GM21619 (cell line): Measurements from ENCODE around the gene AMMECR1.
A peak's percentile ranks its signal among the peaks of the same experiment; 100 is the strongest.

Experiments
- ATAC-seq: cut with Tn5 transposase; IDR thresholded peaks from one replicate; pipeline ENCODE4 v1.9.1; 2021; ENCODE audit not compliant: unreplicated experiment

Gene AMMECR1

DNA sequence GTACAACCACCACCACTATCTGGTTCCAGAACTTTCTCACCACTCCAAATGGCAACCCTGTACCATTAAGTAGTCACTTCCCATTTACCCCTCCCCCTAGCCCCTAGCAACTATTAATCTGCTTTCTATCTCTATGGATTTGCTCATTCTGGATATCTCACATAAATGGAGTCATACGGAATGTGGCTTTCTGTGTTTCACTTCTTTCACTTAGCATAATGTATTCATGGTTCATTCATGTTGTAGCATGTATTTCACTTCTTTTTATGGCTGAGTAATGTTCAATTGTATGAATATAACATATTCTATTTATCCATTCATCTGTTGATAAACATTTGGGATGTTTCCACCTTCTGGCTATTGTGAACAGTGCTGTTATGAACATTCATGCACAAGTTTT lies 104.7 kb downstream of the AMMECR1 start:
- no peak for ATAC-seq

DNA sequence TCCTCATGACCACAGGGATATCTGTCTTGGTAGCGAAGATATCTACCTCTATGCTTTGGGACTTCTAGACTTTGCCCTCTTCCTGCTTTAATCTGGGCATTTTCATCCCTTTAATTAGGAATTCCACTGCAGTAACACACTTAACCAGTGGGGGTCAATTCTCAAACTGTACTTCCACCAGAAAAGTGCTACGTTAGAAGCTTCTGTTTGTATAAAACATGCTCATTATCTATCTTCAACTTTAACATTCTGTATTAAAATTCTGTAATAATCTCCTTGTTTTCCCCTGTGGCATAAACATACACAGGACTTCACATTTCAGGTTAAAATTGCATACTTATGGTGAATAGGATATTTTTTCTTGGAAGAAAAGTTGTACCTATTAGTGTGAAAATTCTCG lies 105.6 kb downstream of the AMMECR1 start:
- ATAC-seq = no peak

DNA sequence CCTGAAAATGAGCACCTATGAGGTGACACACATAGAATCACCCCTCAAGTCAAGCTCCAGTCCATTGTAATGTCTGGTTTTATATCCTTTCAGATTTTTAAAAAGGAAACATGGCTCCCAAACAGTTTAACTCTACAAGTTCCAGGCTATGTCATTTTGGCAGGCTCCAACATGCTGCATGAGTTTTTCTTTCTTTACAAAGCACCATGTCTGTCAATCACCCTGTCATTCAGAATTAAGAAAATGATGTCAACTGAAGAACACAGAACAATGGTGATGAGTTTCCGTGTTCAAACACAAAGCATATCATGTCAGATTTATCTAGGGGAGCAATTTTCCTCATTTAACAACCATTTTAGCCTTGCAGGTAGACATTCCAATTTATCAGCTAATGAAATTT lies 106.5 kb downstream of the AMMECR1 start:
- ATAC-seq = no peak

DNA sequence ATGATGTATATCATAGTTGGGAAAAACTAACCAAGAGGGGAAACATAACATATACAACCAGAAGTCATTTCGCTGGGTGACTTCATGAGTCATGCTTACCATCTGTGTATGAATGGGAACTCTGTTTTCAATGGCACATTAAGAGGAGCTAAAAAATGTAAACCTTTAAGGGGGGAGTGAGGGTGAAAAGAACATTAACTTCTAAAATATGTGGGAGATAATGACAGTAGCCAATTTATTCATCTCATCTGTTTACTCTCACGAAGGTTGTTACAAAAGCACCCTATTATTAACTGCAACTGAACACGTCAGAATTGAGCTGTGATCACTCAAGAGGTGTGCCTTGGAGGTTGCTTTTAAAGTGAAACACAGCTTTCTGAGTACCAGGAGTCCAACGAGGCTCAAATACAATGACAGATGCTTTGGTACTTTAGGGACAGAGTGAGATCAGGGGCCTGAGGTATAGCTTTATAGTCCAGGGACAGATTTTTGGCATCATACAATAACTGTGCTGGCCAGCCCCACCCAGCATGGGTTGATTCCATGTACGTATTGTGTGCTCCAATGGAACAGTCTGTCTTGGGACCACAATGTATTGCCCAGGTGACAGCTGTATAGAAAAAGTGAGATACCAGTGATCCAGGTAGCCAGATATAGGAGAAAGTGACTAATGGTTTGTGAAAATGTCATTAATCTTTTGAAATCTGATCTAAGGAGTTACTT lies 107.3 kb downstream of the AMMECR1 start:
- no peak for ATAC-seq

DNA sequence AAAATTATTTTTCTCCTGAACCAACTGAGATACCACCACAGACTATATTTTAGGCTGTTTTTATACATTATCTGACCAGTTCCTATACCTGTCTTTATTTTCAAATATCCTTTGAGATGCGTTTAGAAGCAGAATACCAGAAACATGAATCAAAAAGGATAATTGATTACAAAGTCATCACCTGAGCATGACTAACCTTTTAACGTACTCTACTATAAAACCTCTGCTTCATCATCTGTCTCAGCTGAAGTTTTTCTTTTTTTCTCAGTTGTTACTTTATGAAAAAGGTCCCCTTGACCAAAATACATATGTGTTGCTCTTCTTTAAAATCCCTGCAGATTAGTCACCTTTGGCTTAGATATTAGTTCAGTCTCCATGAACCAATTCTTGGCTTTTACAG lies 109.8 kb downstream of the AMMECR1 start:
- ATAC-seq = no peak

DNA sequence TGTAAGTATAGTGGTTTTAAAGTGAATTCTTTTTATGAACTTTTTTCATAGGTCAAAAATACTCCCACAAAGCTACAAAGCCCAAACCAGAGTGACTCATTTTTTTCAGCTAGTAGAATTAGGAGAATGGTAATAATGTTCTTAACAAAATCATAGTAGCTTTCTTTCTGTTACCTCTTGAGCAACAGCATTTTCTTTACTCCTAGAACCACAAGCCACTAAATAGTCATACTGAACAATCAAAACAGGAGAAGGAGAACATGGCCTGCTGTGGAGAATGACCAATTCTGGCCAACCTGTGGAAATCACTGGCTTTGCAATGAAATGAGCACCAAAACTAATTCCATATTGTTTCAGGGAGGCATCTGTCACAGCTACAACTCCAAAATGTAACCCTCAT lies 112.9 kb downstream of the AMMECR1 start:
- no peak for ATAC-seq

DNA sequence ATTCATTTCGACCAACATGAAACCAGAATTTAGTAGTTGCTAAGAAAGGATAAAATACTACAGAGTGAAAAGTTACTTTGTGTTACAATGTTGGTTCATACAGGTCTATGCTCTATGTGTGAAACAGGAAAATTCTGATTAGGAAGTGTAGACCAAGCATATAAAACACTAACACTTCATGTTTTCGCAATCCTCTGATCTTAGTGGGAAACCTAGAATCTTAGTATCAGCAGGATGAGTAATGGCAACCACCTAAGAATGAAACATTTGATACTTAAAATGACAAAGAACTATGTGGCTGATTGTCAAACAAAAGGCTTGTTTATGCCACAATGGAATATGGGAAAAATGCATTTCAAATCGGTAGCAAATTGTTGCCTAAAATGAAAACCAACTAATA lies 116.1 kb downstream of the AMMECR1 start:
- no peak for ATAC-seq

DNA sequence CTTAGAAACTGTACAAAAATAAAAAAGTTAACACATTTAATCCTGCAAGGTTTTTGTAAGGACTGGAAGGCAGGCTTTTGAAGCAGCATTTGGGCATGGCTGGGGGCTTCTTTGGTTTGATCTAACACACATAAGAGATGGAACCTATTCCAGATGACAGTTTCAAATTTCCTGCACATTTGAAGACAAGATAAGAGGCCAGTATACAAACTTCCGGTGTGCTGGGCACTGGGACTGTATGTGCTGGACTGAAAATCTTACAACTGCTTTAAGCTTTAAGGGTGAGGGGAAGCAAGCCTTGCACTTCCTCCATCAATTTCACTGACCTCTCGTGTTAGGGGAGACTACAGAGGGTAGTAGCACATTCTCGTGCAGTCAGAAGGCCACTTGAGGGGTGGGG lies 122.9 kb downstream of the AMMECR1 start:
- no peak for ATAC-seq

DNA sequence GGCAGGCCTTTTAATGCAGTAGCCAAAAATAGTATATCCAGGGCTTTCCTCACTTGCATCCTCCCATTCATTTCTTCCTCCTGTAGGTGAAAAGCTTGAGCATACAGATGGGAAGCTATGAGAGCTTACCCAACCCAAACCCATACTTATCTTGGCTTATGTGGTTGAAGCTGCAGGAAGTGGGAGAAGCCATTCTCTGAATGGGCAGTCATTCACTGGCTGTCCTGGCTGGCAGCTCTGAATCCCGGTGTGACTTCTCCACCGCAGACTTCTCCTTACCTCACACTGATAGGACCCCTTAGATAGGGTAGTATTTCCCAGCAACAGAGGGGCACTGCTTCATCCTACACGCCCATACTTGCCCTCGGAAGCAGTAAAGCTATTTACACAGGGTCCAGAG lies 125.4 kb downstream of the AMMECR1 start:
- no peak for ATAC-seq

DNA sequence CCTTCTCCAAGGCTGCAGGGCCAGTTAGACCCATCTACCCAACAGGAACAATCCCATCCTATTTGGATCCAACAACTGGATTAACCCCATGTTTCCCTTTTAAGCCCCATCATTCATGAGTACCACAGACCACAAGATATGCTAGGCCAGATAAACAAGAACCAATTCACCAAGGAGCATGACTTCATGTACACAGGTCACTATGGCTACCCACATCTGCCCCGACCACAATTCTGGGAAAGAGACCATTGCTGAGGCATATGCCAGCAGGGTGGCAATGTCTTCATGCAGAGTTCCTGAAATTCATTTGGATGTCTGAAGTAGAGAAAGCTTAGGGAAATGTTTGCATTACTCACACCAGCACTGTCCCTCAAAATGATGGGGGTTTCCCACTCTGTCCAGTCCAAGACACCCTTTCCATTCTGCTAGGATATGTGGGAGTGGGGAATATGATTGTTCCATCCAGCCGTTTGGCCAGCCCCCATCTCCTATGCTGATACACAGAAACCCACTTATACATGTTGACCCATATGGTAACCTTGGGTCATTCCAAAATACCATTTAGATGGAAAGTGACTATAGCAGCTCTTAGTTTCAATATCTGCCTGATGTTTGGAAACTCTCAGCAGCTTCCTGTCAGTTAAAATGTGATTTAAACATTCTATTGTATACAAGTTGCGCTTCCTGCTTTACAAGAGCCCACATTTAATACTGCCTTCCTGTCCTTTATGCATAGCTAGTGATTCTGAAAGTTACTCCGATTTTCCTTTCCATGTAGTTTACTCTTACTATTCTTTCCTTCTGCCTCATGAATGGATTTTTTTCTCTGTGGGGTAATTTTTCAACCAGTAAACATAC lies 129.0 kb downstream of the AMMECR1 start:
- ATAC-seq = peak; percentile 56

DNA sequence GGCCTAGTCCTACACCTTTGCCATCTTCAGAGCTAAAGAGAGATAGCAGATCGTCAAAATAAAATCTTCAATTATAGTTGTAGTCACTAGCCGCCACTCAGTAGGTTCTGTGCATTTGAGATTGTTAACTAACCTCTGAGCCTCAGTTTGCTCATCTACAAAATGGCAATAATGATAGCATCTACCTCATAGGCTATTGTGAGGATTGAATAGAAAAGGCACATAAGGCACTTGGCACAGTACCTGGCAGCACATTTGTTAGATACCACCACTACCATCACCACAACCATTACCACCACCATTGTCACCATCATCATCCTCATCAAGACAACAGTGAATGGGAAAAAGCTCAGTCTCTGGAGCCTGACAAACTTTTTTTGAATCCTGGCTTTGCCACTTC lies 134.6 kb downstream of the AMMECR1 start:
- no peak for ATAC-seq

DNA sequence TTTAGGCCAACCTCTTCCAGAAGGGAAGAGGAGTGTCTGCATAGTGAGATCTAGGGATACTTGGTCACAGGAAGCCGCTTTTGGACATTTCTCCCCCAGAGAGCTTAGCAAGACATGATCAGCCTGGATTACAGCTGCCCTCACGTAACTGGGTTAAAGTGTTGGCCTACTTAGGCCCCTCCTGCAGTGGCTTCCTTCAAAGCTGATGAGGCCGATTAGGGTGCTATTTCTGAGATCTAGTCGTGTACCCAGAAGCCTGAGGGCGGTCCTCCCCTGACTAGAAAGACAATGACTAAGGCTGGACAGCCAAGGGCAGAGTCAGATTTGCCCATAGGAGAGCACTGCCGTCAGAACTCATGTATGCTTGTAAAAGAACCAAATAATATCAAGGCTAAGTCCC lies 135.0 kb downstream of the AMMECR1 start:
- ATAC-seq = no peak

DNA sequence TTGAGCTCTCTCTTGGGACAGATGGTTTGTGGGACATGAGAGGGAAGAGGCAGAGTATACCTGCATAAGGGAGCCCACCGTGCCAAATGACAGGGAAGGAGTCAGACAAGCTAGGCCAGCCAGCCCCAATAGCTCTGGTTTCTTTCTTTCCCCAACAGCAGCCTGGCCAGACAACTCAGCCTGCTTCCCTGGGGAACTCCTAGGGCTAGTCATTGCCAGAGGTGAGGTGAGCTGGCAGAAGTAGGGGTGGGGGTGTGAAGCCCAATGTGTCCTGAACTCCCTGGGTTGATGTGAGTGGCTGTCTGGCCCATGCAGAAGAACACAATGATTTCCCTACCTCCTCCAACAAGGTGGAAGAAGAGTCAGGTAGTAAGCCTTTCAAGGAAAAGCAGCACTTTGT lies 135.5 kb downstream of the AMMECR1 start:
- ATAC-seq = no peak

DNA sequence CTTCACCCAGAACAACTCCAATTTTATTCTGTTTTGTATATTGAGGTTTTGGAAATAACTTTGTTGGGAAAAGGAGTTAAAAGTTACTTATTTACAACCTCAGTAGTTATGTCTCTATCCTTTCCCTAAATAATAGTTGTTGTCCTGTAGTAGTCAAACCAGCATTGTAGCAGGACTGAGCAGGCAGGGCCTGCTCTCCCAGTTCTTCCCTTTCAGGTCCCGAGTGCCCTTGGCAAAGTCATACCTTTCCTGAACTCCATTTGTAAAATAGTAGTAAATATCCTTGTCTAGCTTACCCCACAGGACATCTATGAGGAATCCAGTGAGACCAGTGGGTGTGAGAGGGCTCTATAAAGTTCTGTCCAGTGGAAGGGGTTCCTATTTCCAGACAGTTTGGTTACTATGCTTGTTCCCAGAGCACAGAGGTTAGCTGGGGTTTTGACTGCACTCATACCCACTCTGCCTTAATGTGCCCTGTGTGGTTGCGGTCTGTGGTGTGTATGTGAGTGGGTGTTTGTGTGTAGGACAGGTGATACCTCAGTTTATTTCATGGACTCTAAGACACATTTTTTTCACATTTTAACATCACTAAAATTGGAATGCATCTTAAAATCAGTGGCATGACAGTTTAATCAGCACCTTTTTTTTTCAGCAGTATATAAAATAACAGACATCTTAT lies 136.3 kb downstream of the AMMECR1 start:
- ATAC-seq = no peak

DNA sequence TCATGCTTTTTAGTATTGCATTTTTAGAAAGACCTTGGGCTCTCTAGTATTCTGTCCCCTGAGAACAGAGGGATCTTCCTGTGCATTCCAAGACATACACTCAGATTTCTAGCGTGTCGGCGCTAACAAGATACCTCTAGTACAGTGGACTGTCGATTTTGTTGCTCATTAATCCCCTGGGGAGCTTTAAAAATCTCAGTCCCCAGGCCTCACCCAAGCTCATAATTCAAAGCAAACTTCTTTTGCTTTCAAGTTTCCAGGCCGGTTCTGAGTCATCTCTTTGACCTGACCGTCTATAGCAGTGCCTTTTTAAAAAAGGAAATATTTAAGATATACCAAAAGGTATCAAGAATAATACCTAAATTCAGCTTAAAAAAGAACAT lies 137.0 kb downstream of the AMMECR1 start:
- ATAC-seq = peak; percentile 88

DNA sequence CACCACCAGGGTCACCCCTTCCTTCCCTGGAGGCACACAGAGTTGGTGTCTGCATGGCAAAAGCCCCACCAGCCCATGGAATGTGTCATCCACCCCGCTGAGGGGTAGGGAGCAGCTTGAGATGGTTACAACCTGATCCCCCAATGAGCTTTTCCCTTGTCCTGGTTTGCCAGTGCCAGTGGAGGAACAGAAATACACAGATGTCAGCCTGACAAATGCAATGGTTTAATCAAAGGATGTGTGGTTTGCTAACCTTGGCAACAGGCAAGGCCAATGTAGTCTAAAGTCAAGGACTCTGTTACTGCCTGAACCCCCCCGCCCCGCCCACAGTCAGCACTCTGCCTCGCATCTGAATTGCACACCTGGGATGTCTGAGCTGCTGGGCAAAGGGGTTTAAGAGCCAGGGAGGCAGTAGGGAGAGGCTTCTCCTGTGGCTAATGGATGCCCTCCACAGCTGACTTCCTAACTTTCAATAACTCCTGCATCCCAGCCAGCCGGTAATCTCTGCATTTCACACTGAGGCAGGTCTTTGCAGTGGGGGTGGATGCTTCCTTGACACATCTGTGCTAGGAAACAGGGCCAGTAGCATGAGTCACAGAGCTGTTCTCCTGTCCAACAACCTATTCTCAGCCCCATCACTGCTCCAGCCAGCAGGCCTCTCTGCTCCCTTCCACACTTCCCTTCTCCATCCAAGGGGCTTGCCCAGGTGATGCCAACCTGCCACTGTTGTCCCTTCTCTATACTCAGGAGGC lies 137.5 kb downstream of the AMMECR1 start:
- ATAC-seq = peak; percentile 23

DNA sequence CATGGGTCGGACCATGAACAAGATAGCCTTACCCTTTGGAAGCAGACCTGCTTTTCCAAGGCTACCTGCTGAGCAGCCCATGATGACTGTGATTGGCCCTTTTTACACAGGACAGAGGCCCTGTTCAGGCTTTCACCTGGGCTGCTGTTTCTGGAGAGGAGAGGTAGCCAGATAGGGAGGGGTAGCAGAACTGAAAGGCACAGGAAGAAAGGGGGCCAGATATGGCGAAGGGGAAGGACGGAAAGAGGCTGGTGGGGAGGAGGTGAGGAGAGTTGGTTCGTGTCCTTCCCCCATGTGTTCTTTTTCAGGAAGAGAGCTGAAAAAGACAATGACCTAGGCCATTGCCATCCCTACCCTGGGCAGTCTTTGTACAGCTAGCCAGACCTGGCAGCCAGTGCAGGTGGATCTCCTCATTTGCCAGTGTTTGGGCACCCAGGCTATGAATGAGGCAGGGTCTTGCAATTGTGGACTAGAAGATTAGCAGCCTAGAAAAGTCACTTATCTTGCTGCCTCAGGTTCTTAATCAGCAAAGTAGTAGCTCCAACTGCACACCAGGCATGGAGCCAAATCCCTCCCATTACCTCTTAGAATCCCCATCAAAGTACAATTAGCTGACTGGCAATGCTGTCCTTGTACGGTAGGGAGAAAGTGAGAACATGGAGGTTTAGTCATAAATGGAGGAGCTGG lies 139.6 kb downstream of the AMMECR1 start:
- no peak for ATAC-seq

DNA sequence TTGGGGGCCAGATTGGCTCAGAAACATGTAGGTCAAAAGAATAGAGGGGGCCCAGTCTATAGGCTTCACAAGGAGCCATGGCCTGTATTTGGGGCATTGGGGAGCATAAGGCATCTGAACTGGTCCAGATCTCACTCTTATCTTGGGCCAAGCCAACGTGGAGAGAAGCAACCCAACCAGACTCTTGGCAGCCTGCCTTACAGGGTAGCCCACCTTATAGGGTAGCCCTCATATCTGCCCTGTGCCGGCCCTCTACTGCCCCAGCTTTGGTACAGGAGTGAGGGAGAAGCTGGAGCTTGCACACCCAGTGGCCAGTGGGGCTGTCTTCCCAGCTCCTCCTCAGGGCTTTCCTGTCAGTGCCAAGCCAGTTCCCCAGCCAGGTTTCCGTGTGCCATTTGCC lies 142.2 kb downstream of the AMMECR1 start:
- no peak for ATAC-seq

DNA sequence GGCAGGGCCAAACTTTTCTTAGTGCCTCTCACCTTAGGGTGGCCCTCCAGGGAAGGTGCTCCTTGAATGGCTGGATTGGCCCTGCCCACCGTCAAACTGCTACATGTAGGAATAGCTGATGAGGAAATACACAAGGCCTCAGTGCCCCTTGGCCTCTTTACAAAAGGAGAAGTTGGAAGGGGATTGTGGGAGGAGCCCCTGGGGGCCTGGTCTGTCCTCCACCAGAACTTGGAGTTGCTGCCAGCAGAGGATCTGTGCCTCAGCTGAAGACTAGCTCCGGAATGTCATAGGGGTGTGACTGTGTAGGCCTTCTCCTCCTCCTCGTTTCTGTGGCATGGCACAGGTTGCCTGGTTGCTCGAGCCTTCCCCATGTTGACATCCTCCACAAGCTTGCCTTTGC lies 142.7 kb downstream of the AMMECR1 start:
- ATAC-seq = no peak
